ENCODE measurements around the gene RREB1.

Gene RREB1

GRCh38 chr6:7196019-7196402 is 88.2 kb downstream of the RREB1 start:
- DNase-seq = no peak

GRCh38 chr6:7196685-7197283 is 89.0 kb downstream of the RREB1 start:
- no peak for DNase-seq

- DNase-seq = no peak
Observed at GRCh38 chr6:7197747-7198146, 90.0 kb downstream of the RREB1 start.

GRCh38 chr6:7198833-7199800 is 91.4 kb downstream of the RREB1 start:
- no peak for DNase-seq

GRCh38 chr6:7200598-7201443 is 93.1 kb downstream of the RREB1 start:
- DNase-seq = no peak

- DNase-seq = no peak
Observed at GRCh38 chr6:7201444-7201731, 93.6 kb downstream of the RREB1 start.

GRCh38 chr6:7201732-7202541 is 94.2 kb downstream of the RREB1 start:
- no peak for DNase-seq

GRCh38 chr6:7202950-7203349 is 95.2 kb downstream of the RREB1 start:
- no peak for DNase-seq

GRCh38 chr6:7203939-7204338 is 96.2 kb downstream of the RREB1 start:
- DNase-seq = no peak

- DNase-seq = no peak
Observed at GRCh38 chr6:7204726-7205125, 97.0 kb downstream of the RREB1 start.

- no peak for DNase-seq
Observed at GRCh38 chr6:7207720-7208119, 100.0 kb downstream of the RREB1 start.

GRCh38 chr6:7213416-7213815 is 105.7 kb downstream of the RREB1 start:
- DNase-seq = no peak

- no peak for DNase-seq
Observed at GRCh38 chr6:7214468-7214867, 106.7 kb downstream of the RREB1 start.

GRCh38 chr6:7215131-7215530 is 107.4 kb downstream of the RREB1 start:
- no peak for DNase-seq

GRCh38 chr6:7215798-7216231 is 108.1 kb downstream of the RREB1 start:
- no peak for DNase-seq

GRCh38 chr6:7216941-7217621 is 109.3 kb downstream of the RREB1 start:
- no peak for DNase-seq

- no peak for DNase-seq
Observed at GRCh38 chr6:7218406-7218988, 110.7 kb downstream of the RREB1 start.

- no peak for DNase-seq
Observed at GRCh38 chr6:7219310-7219709, 111.5 kb downstream of the RREB1 start.

GRCh38 chr6:7222197-7222596 is 114.4 kb downstream of the RREB1 start:
- no peak for DNase-seq

- DNase-seq = no peak
Observed at GRCh38 chr6:7224731-7225130, 117.0 kb downstream of the RREB1 start.

GRCh38 chr6:7228662-7229375 is 121.1 kb downstream of the RREB1 start:
- no peak for DNase-seq

Data from activated CD4-positive, alpha-beta T cell treated with anti-CD3 and anti-CD28 coated beads for 4 hours (primary cell).